Inflammatory macrophage treated with lipopolysaccharide for 1 hour (primary cell): Measurements from ENCODE around the gene JAML.
A peak's percentile ranks its signal among the peaks of the same experiment; 100 is the strongest.

Experiments used
- DNase-seq, 2 donors: peaks; one replicate each; pipeline ENCODE4 v3.0.0-alpha.2; 2020 to 2022

Gene JAML

DNA sequence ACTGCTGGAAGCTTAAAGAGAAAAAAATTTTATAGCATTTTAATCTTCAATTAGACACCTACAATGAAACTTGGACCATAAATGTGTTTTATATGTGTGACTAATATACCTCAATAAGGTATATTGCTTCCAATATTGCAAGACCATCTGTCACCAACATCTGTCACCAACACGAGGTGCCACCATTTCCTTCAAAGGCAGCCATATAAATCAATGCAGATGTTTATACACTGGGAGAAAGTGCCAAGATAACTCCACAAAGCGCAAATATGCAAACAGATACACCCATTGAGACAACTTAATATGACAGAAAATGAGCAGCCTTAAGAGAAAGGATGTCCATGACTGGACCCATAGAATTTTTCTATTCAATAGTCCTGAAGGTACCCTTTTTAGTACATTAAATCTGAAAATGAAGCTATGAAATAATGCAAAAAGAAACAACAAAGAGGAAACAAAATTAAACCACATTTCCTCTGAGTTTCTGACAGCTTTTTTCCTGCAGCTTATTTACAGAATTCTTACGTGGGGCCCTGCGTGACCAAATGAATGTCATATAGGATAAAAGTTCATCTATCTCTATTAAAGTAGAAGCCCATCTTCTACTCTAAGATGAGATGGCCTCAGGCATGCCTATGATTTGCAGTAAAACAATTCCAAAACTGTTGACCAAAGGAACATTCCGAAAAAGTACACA is 14.8 kb upstream of the JAML start:
- DNase-seq: no peak

DNA sequence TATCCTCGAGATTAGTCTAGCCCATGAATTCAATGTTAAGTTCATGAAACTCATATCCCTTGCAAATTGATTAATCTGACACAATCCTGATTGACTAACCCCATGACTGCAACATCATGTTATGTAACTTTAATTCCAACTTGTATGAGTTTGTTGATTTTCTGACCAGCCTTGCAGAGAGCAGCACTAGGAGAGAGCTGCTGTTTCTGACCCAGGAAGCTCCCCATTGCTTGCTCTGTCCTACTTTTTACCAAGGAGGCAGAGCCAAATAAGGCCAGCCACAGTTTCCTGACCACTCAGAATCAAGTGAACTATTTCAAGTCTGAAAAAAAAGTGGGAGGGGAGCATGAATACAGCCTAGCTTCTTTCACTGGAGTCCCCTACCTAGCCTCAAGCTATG is 14.1 kb upstream of the JAML start:
- peak in 1 of 2 donors; percentile 64 for DNase-seq

DNA sequence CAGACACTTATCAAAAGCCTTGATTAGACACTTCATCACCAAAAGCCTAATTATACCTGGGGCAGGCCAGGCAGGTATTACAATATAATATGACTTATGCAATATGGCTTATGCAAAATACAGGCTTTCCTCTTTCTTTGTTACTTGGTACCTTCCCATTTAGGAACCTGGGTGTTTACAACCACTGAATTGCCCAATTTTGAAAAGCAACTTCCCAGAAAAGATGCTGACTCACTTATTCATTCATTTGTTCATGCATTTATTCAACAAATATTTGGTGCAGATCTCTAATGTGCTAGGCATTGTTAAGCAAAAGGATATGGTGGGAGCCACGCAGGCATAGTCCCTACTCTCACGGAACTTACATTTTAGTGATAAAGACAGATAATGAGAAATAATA is 13.6 kb upstream of the JAML start:
- peak; percentile 56 to 64 for DNase-seq

DNA sequence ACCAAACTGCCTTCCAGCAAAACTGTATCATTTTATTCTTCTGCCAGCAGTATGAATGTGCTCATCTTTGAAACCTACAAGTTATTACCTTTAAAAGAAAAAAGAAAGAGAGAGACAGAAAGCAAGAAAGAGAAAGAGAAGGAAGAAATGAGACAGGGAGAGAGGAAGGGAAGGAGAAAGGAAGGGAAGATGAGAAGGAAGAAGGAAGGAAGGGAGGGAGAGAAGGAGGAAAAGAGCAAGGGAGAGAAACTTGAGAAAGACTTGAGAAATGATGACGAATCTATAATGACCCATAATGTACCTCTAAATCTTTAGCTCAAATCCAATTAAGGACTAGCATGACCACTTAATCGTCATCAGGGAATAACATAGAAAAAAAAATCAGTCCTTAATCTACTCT is 11.4 kb upstream of the JAML start:
- DNase-seq: no peak

DNA sequence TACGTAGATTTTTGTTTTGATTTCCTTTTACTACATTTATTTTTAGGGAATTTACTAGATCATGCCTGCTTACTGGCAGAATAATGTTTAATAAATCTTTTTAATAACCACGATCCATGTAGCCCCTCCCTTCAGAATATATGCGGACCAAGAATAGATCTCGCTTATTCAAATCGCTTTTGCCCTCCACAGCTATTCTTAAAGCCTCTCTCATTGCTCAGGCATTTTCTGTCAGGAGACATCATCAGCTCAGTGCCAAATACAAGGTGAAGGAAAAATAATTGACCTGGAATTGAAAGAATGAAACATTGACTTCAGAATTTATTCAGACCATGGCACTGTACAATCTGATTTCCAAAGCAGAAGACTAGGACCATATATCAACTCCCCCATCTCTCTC is 10.0 kb upstream of the JAML start:
- DNase-seq: no peak

DNA sequence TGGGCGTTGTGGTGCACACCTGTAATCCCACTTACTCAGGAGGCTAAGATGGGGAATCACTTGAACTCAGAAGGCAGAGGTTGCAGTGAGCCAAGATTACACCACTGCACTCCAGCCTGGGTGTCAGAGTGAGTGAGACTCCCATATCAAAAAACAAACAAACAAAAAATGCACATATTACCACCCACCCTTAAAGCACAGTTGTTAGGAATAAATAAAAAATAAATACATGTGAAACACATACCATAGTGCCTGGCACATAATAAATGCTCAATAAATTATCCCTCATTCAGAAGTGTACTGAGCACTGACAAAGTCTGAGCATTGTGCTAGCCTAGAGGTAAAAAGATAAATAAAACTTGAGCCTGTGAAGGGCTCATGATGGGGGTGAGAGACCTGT is 9.0 kb upstream of the JAML start:
- no peak for DNase-seq

DNA sequence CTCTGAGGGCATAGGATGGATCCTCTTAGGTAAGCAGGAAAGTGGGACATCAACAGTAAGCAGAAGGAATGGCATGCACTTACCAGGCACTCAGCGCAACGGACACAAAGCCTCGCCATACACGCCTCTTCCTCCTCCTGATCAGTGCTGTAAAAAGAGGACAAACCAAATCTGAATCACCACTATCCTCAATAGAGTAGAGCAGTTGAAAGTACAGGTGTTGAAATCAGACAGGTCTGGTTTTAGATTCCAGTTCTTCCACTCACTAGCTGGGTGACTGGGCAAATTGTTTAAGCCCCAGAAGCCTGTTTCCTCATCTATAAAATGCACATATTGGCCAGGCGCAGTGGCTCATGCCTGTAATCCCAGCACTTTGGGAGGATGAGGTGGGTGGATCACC is 8.6 kb upstream of the JAML start:
- DNase-seq: no peak

DNA sequence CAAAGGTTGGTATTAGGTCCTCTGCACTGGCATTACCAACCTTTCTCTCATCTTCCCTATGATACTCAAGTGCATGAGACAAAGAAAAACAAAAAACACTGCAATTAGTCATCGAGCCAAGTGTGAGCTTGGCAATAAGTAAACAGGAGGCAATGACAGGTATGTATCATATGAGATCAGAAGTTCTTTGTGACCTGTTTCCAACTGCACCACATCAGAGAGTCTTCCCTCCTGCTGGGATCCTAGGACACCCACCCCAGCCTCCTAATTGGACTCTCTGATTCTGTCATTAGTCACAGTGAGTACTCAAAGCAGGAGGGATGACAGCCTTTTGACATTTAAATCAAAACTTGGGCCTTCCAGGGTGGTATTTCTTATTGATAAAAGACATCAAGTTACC is 7.8 kb upstream of the JAML start:
- DNase-seq: no peak

DNA sequence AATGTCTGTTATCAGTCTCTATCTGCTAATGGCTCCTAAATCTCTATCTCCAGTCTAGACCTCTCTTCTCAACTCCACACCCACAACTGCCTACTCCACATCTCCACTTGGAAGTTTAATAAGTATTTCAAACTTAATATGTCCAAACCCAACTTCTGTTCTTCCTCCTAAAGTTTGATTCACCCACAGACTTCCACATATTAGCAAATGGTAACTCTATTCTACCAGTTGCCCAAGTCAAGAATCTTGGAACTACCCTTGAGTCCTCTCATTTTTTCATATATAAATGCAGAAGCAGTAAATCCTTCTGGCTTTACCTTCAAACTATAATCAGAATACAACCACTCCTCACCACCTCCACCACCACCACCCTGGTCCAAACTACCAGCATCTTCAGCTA is 6.7 kb upstream of the JAML start:
- DNase-seq: peak in 1 of 2 donors; percentile 49

DNA sequence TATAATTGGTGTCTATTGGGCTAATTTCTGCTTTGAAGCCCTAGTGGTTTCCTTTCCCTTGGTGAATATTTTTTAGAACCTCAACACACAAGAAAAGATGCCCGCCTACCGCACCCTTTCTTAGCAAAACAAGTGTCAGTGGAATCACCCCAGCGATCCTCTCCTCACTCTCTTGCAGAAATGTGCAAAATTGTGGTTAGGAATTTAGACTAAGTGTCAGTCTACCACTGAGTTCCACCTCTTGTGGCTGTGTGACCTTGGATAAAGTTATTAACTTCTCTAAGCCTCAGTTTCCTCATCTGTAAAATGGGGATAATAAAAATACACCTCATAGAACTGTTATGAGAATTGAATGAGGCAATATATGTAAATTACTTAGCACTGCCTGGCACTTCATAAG is 5.3 kb upstream of the JAML start:
- no peak for DNase-seq

DNA sequence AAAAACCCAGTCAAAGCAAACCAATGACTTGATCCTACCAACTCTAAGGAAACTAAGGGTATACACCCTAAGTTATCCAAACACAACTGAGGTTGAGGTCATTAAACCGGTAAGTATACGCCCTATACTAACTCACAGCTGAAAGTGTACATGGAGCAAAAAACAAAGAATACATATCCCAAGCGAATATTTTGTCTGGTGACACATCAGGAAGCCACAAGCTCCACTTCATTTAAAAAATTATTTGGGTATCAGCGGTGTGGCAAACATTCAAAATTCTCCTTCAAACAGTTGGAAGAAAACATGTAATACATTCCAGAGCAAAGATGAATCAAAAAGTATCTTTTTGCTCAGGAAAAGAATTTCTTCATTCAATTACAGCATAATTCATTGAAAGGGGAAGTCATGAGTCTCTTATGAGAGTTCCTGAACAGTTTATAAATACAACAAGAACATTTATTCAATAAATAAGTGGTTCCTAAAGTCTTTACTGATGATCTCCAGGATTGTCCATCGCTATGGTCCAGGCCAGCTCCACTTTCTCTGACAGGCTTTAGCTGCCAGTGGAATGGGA is 4.5 kb upstream of the JAML start:
- peak; percentile 65 for DNase-seq

DNA sequence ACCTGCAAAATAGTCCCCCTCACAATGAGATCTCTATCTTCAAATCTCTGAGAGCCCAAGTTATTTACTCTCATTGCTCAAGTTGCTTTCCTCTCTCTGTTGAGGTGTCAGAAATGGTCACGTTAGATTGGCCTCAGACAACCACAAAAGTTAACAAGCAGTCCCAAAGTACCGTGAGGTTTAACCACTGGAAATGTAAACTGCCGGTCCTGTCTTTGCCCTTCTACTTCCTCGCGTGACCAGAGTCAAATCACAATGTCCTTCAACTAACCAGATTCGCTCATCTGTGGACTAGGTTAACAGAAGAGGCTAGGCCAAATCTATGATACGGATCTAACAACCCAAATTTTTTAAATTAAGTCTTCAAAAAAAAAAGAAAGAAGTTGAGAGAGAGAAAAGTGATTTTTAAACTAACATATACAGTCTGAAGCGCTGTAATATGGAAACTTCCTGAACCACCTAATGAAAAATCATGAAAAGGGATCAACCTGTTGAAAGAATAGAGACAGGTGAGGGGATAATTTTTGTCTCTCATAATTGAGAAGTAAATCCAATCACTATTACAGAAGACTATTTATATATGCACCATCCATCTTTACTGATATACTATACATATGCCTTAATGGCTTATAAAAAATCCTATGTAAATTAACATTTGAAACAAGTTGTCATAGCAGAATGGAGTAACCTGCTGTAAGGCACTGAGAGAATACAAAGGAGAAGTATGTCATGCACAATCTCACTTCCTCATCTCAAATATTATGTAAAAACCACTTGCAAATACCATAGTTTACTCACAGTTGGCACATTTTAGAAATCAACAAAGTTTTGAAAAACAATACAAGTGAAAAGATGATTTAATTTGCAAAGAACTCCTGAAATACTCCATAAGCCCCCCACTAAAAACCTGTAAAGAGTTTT is 3.3 kb upstream of the JAML start:
- DNase-seq: peak; percentile 67 to 89

DNA sequence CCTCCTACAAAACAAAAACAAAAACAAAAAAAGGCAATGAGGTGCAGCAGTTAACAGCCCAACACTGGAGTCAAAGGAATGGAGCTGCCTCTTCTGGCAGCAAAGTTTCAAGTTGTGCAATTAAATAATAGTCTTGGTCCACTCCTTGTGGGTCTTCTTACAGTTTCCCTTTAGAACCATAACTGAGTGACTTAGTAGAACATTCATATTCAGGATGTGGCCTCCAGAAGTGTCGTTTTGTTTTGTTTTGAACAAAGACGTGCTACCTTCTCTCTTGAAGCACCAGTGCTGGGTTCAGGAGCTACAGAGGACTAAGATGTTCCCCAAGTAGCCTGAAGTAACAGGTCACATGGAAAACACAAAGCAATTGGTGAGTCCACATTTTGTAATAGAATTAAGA is 2.0 kb upstream of the JAML start:
- no peak for DNase-seq

DNA sequence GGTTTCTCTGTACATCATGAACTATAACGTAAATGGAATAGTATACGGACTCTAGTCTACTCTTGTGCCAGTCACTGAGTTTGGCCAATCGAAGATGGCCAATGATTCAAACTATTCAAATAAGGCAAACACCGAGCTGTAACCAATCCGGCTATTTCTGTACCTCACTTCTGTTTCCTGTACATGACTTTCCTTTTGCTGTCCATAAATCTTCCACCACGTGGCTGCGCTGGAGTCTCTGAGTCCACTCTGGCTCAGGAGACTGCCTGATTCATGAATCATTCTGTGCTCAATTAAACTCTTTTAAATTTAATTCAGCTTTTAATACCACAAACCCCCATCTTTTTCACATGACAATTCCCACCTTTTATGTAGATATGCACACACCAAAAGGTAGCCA is 1.5 kb upstream of the JAML start:
- DNase-seq: peak; percentile 65 to 72

DNA sequence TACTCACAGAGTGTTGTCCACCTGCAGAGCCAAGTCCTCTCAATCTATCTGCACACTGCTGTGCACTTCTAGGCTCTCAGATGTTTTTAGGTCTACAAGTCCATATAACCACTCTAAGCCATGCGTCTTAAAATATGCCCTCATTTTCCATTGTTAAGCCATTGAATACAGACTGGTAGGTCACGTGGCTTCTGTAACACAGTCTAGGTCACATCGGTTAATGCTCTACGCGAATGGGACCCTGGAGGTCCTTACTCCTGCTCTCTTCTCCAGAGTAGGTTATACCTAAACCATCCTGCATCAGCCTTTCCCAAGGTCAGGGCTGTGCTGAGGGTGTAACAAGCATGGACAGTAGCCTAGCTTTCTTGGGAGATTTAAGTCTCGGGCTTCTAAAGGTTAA is 819 bp downstream of the JAML start:
- no peak for DNase-seq

DNA sequence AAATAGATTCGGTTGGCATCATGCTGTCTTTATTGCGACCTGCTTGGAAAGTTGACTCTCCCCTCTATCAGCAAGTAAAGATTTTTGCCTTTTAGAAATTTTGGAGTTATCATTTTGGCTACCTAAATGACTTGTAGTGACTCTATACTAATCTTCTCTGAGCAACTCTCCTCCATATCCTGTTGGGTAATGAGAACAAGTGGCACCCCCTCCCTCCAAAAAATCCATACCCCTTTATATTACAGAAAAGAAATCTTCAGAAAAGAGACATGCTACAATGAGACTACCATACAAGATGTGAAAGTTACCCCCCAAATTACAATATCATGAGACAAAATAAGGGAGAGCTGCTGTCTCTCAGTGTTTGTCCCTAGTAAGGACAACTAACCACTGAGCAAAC is 1.2 kb downstream of the JAML start:
- no peak for DNase-seq

DNA sequence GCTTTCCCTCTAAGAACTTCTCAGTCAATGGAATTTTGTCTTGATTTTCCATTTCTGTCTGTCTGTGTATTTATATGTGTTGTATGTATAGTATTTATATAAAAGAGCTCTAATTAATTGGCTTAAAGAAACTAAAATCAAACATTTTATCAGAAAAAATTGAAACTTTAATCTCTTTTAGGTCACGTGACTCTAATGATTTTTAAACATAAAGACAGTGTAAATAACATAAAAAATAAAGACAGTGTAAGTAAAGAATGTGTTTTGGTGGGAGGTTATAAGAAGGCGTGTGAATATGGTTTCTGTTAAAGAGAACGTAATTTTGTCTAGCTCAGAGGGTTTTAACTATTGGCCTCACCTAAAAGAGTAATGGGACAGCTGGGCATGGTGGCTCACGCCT is 2.4 kb downstream of the JAML start:
- DNase-seq: no peak

DNA sequence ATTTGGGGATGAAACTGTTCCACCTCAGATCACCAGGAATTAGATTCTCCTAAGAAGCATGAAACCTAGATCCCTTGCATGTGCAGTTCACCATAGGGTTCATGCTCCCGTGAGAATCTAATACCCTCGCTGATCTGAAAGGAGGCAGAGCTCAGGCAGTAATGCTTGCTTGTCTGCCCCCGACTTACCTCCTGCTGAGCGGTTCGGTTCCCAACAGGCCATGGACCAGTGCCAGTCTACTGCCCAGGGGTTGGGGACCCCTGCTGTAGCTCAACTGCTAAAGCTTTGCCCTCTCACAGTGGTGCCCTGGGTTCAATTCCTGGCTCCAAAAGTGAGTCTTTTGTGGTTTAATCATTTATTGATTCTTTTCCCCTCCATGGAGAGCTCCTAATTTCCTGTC is 3.4 kb downstream of the JAML start:
- DNase-seq: no peak

DNA sequence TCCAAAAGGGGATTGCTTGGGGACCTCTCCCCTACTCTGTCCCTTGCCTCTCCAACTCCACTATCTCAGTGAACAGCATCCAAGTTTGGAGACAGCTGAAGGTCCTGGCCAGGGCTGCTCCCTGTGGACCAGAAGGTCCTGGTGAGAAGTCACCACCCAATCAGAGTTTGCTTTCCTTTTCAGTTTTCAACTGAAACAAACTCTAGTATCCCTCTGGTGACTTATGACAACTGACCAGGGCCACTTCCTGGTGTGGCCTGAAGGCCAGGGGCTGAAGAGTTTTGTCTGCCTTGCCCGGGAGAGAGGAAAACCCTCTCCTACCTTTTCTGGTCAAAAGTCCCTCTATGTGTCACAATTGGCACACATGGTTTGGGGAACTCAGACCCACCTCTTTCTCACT is 5.1 kb downstream of the JAML start:
- DNase-seq: peak in 1 of 2 donors; percentile 35

DNA sequence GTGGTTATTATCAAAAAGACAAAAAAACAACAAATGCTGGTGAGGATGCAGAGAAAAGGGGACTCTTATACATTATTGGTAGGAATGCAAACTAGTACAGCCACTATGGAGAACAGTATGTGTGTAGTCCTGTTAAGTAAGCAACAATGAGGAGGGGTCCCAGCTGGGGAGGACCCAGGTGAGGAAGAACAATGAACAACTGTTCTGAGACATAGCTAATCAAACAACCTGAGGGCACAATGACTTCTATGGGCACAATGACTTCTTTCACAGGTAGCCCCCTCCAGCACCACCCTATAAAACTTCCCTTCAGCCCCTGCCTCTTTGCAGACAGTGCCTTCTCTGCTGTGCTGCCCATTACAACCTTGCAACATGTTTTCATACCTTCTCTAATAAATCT is 5.6 kb downstream of the JAML start:
- DNase-seq: no peak

DNA sequence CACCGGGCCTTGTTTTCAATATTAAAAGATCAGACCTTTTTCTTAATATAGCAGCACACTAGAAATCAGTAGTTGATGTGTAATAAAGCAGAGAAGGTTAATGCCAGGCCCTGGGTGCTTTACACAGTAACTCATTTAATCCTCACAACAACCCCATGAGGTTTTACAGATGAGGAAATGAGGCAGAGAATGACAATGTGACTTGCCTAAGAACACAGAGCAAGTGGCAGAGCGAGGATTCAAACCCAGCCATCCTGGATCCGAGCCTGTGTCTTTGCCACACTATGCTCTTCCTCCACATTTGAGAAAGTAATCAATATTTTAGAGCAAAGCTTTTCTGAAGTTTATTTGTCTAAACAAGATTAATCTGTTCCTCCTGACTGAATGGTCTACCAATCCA is 7.2 kb downstream of the JAML start:
- DNase-seq: peak in 1 of 2 donors; percentile 38

DNA sequence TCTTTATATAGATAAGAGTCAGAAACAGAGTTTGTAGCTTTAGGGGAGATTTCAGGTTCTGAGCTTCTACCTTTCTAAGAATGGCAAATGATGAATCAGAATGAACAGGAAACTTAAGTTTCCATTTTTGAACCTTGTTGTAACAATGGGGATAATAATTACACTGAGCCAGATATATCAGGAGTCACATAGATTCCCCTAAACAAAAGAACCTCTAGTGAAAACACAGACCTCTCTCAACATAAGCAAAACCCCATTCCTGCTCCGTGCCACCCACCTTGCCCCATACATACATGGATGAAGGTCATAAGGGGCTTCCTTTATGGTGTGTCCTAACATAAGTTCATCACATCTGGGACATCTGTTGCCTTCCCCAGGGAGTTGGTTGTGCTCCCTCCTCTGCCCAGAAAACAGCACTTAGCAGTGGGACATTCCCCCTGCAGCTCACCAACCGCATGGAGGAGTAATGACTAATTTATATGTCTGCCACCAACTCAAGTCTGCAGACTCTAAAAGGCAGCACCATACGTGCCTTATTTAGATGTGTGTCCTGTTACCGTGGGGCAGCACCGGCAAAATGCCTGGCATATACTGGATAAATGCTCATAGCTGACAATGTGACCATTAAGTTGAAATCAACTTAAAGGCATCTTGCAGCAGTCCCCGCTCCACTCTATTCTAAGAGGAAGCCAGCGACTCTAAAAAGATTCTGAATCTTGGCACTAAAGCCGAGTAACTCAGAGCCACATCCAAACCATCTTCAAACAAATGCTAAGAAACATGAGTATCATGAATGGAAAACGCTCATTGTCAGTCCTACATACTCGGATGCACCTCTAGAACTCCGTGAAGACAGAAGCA is 8.0 kb downstream of the JAML start:
- DNase-seq: peak; percentile 58 to 75

DNA sequence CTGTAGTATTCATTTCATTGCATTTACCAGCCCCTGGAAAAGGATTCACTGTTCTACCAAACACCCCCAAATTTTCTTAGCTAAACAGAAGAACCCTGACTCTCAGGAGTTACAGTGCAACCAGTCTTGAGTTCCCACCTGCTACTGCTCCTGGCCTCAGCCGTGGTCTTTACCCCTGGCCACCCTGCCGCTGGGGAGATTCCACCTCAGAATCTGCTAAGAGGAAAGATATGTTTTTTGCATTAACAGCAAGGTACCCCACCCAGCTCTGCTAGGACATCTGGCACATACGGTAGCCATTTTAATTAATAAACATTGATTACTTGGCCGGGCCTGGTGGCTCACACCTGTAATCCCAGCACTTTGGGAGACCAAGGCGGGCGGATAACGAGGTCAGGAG is 9.0 kb downstream of the JAML start:
- DNase-seq: no peak
